Parathyroid adenoma (tissue), 2 donors: ENCODE data around the gene TEX50.
"Not testable (repeated sequence)": the region's sequence is repeated elsewhere in the genome, so short reads cannot be mapped to it uniquely, and the experiment has no call there.

ENCODE experiments used
- H2AFZ ChIP-seq: fragments of 300-600 bp; sonication (generic); one replicate; pipeline ENCODE4 v1.7.0; 2017; ENCODE audit warnings: antibody characterized with exemption, mild to moderate bottlenecking
- H3K27ac ChIP-seq: fragments of 300-600 bp; sonication (generic); one replicate; pipeline ENCODE4 v1.7.0; 2017
- H3K27me3 ChIP-seq: fragments of 300-600 bp; sonication (generic); one replicate; pipeline ENCODE4 v1.7.0; 2017; ENCODE audit warnings: low read length; ENCODE audit not compliant: control insufficient read depth, insufficient read depth
- H3K36me3 ChIP-seq: fragments of 300-600 bp; sonication (generic); one replicate; pipeline ENCODE4 v1.7.0; 2017; ENCODE audit warnings: low read length; ENCODE audit not compliant: control insufficient read depth, insufficient read depth
- H3K4me1 ChIP-seq: fragments of 300-600 bp; sonication (generic); one replicate; pipeline ENCODE4 v1.7.0; 2017; ENCODE audit warnings: control low read depth
- H3K4me2 ChIP-seq: fragments of 300-600 bp; sonication (generic); one replicate; pipeline ENCODE4 v1.7.0; 2017; ENCODE audit warnings: low read length
- H3K4me3 ChIP-seq: fragments of 300-600 bp; sonication (generic); one replicate; pipeline ENCODE4 v1.7.0; 2017; ENCODE audit warnings: low read depth, low read length
- H3K79me2 ChIP-seq: fragments of 300-600 bp; sonication (generic); one replicate; pipeline ENCODE4 v1.7.0; 2017; ENCODE audit warnings: control low read depth
- H3K9ac ChIP-seq: fragments of 300-600 bp; sonication (generic); one replicate; pipeline ENCODE4 v1.7.0; 2017; ENCODE audit warnings: mild to moderate bottlenecking
- H3K9me3 ChIP-seq: fragments of 300-600 bp; sonication (generic); one replicate; pipeline ENCODE4 v1.7.0; 2017; ENCODE audit warnings: low read length; ENCODE audit not compliant: control insufficient read depth
- CTCF ChIP-seq: fragments of 300-600 bp; sonication (generic); IDR thresholded peaks from one replicate; pipeline ENCODE4 v1.7.0; 2017; ENCODE audit warnings: antibody characterized with exemption, mild to moderate bottlenecking
- donor health status: primary hyperparathyroidism.

Gene TEX50

GRCh38 chr1:173603056-173603591 is 32.0 kb upstream of the TEX50 start, which contains the start of gene SLC9C2:
SLC9C2 (minus strand) TSS chr1:173603072; CDS start chr1:173601776, 1,296 bp downstream.
- no peaks in the 10 kb centered on the region for H3K27me3 ChIP-seq
- H3K4me3 ChIP-seq = peak within 1 kb of the TSS; percentile 32
- no peaks in the 10 kb centered on the region for H3K4me1 ChIP-seq
- H3K27ac ChIP-seq = peak within 1 kb of the TSS; percentile 76
- H3K9me3 ChIP-seq = no peaks in the 10 kb centered on the region
- no peak for TF ChIP-seq CTCF
- peak within 1 kb of the TSS; percentile 77 for H2AFZ ChIP-seq
- peak within 1 kb of the TSS; percentile 7 for H3K4me2 ChIP-seq
- H3K9ac ChIP-seq = no peak within 1 kb of the TSS
- H3K36me3 ChIP-seq = no peaks in the 10 kb centered on the region
- no peaks in the 10 kb centered on the region for H3K79me2 ChIP-seq

GRCh38 chr1:173608503-173609216 is 26.5 kb upstream of the TEX50 start:
- no peaks in the 10 kb centered on the region for H3K4me1 ChIP-seq
- no peak overlapping the region for H3K4me3 ChIP-seq
- H3K9me3 ChIP-seq = no peaks in the 10 kb centered on the region
- no peak for TF ChIP-seq CTCF
- no peaks in the 10 kb centered on the region for H3K36me3 ChIP-seq
- H3K4me2 ChIP-seq = no peak overlapping the region
- no peak overlapping the region for H3K27ac ChIP-seq
- H3K79me2 ChIP-seq = no peaks in the 10 kb centered on the region
- no peaks in the 10 kb centered on the region for H3K27me3 ChIP-seq
- no peak overlapping the region for H2AFZ ChIP-seq
- H3K9ac ChIP-seq = no peak overlapping the region

- not testable (repeated sequence) for H3K27ac ChIP-seq, H3K4me3 ChIP-seq, H3K36me3 ChIP-seq, H3K9me3 ChIP-seq, H2AFZ ChIP-seq, H3K4me2 ChIP-seq, H3K9ac ChIP-seq, H3K27me3 ChIP-seq, H3K4me1 ChIP-seq, H3K79me2 ChIP-seq
Observed at GRCh38 chr1:173613086-173613485, 22.1 kb upstream of the TEX50 start.

- Histone ChIP-seq H3K27me3 (no peaks in the 10 kb centered on the region), H3K79me2 (no peaks in the 10 kb centered on the region), H3K36me3 (no peaks in the 10 kb centered on the region), H3K9ac (no peak overlapping the region), H3K4me1 (no peaks in the 10 kb centered on the region), H3K9me3 (no peaks in the 10 kb centered on the region), H2AFZ (no peak overlapping the region), H3K4me2 (no peak overlapping the region), H3K4me3 (no peak overlapping the region), H3K27ac (no peak overlapping the region)
- TF ChIP-seq CTCF = no peak
Observed at GRCh38 chr1:173616859-173617258, 18.3 kb upstream of the TEX50 start.

GRCh38 chr1:173627269-173627668 is 7.9 kb upstream of the TEX50 start:
- H3K27me3 ChIP-seq = no peaks in the 10 kb centered on the region
- no peak overlapping the region for H2AFZ ChIP-seq
- no peaks in the 10 kb centered on the region for H3K4me1 ChIP-seq
- no peaks in the 10 kb centered on the region for H3K9me3 ChIP-seq
- H3K9ac ChIP-seq = no peak overlapping the region
- no peak overlapping the region for H3K4me3 ChIP-seq
- no peak overlapping the region for H3K27ac ChIP-seq
- no peaks in the 10 kb centered on the region for H3K79me2 ChIP-seq
- no peaks in the 10 kb centered on the region for H3K36me3 ChIP-seq
- H3K4me2 ChIP-seq = no peak overlapping the region
- TF ChIP-seq CTCF = no peak
